ENCODE results near the gene SV2C. TPM values are rescaled to one million over a fixed set of nuclear protein-coding genes. Genes with fewer than 3 reads are reported as not detected.

SV2C gene
- total RNA-seq, 1 donor = not detected

GRCh38 chr5:76289692-76290091 is 206.5 kb downstream of the SV2C start:
- no peak for DNase-seq (ENCODE audit: insufficient read length, low spot score, missing footprints)
- H3K9me3 ChIP-seq (ENCODE audit: low read depth, low read length) = no peaks in the 10 kb centered on the region

GRCh38 chr5:76290321-76290757 is 207.2 kb downstream of the SV2C start:
- no peaks in the 10 kb centered on the region for H3K36me3 ChIP-seq (ENCODE audit: insufficient read depth, low read length)
- no peaks in the 10 kb centered on the region for H3K27me3 ChIP-seq (ENCODE audit: insufficient read depth, low read length)
- no peak overlapping the region for H3K4me3 ChIP-seq (ENCODE audit: insufficient read depth, low read length)
- H3K27ac ChIP-seq (ENCODE audit: low read depth, low read length) = no peak overlapping the region
- H2AFZ ChIP-seq (ENCODE audit: low read length) = no peak overlapping the region
- no peak for TF ChIP-seq CTCF (IDR thresholded peaks at IDR 0.05; ENCODE audit: extremely low read depth, low read depth, low read length)
- DNase-seq (ENCODE audit: insufficient read length, low spot score, missing footprints) = no peak
- no peak overlapping the region for H3K4me2 ChIP-seq (ENCODE audit: insufficient read depth, low read length)
- no peaks in the 10 kb centered on the region for H4K20me1 ChIP-seq (ENCODE audit: insufficient read depth, low read length)
- H3K79me2 ChIP-seq (ENCODE audit: insufficient read depth, low read length) = no peaks in the 10 kb centered on the region
- H3K9me3 ChIP-seq (ENCODE audit: low read depth, low read length) = no peaks in the 10 kb centered on the region
- H3K4me1 ChIP-seq (ENCODE audit: insufficient read depth, low read length) = no peaks in the 10 kb centered on the region

More at GRCh38 chr5:76289692-76290091, 206.5 kb downstream of the SV2C start:
- no peak overlapping the region for H2AFZ ChIP-seq (ENCODE audit: low read length)
- no peaks in the 10 kb centered on the region for H3K36me3 ChIP-seq (ENCODE audit: insufficient read depth, low read length)
- H3K79me2 ChIP-seq (ENCODE audit: insufficient read depth, low read length) = no peaks in the 10 kb centered on the region
- no peak overlapping the region for H3K4me3 ChIP-seq (ENCODE audit: insufficient read depth, low read length)
- TF ChIP-seq CTCF (IDR thresholded peaks at IDR 0.05; ENCODE audit: extremely low read depth, low read depth, low read length) = no peak
- H4K20me1 ChIP-seq (ENCODE audit: insufficient read depth, low read length) = no peaks in the 10 kb centered on the region
- H3K27me3 ChIP-seq (ENCODE audit: insufficient read depth, low read length) = no peaks in the 10 kb centered on the region
- H3K4me2 ChIP-seq (ENCODE audit: insufficient read depth, low read length) = no peak overlapping the region
- H3K4me1 ChIP-seq (ENCODE audit: insufficient read depth, low read length) = no peaks in the 10 kb centered on the region
- H3K27ac ChIP-seq (ENCODE audit: low read depth, low read length) = no peak overlapping the region

- H3K79me2 ChIP-seq (ENCODE audit: insufficient read depth, low read length) = no peaks in the 10 kb centered on the region
- H2AFZ ChIP-seq (ENCODE audit: low read length) = no peak overlapping the region
- no peaks in the 10 kb centered on the region for H3K4me1 ChIP-seq (ENCODE audit: insufficient read depth, low read length)
- no peak for DNase-seq (ENCODE audit: insufficient read length, low spot score, missing footprints)
- H3K4me3 ChIP-seq (ENCODE audit: insufficient read depth, low read length) = no peak overlapping the region
- H3K9me3 ChIP-seq (ENCODE audit: low read depth, low read length) = no peaks in the 10 kb centered on the region
- no peaks in the 10 kb centered on the region for H3K27me3 ChIP-seq (ENCODE audit: insufficient read depth, low read length)
- no peak overlapping the region for H3K27ac ChIP-seq (ENCODE audit: low read depth, low read length)
- H4K20me1 ChIP-seq (ENCODE audit: insufficient read depth, low read length) = no peaks in the 10 kb centered on the region
- H3K36me3 ChIP-seq (ENCODE audit: insufficient read depth, low read length) = no peaks in the 10 kb centered on the region
- TF ChIP-seq CTCF (IDR thresholded peaks at IDR 0.05; ENCODE audit: extremely low read depth, low read depth, low read length) = no peak
- H3K4me2 ChIP-seq (ENCODE audit: insufficient read depth, low read length) = no peak overlapping the region
These were observed 208.3 kb downstream of the SV2C start for GRCh38 chr5:76291305-76292077.

- TF ChIP-seq CTCF (IDR thresholded peaks at IDR 0.05; ENCODE audit: extremely low read depth, low read depth, low read length) = no peak
- no peak overlapping the region for H2AFZ ChIP-seq (ENCODE audit: low read length)
- no peaks in the 10 kb centered on the region for H4K20me1 ChIP-seq (ENCODE audit: insufficient read depth, low read length)
- no peaks in the 10 kb centered on the region for H3K9me3 ChIP-seq (ENCODE audit: low read depth, low read length)
- no peaks in the 10 kb centered on the region for H3K4me1 ChIP-seq (ENCODE audit: insufficient read depth, low read length)
- H3K27ac ChIP-seq (ENCODE audit: low read depth, low read length) = no peak overlapping the region
- H3K27me3 ChIP-seq (ENCODE audit: insufficient read depth, low read length) = no peaks in the 10 kb centered on the region
- no peak overlapping the region for H3K4me3 ChIP-seq (ENCODE audit: insufficient read depth, low read length)
- H3K4me2 ChIP-seq (ENCODE audit: insufficient read depth, low read length) = no peak overlapping the region
- no peak for DNase-seq (ENCODE audit: insufficient read length, low spot score, missing footprints)
- H3K79me2 ChIP-seq (ENCODE audit: insufficient read depth, low read length) = no peaks in the 10 kb centered on the region
- H3K36me3 ChIP-seq (ENCODE audit: insufficient read depth, low read length) = no peaks in the 10 kb centered on the region
These were observed 209.6 kb downstream of the SV2C start for GRCh38 chr5:76292620-76293322.
